IMR-90 (cell line): ENCODE data around the gene FAM53B. TPM values are rescaled to one million over a fixed set of nuclear protein-coding genes. Genes with fewer than 3 reads are reported as not detected.

Experiments used
- ATAC-seq: fragments of 200-7000 bp; cut with Tn5 transposase; 2 replicates; pipeline ENCODE4 v1.9.1; 2020; ENCODE audit warnings: low read depth, mild to moderate bottlenecking, moderate library complexity
- BruUV-seq: library from RNA; stranded (reverse); fragments of 400-500 nt; replicated peaks from 2 replicates; lab custom pipeline; 2021; lab: Mats Ljungman, UMichigan
- CTCF ChIA-PET: fragments of 300-600 bp; formaldehyde crosslinking; extraction: SDS; loops from one replicate; lab custom pipeline; 2021; ENCODE audit warnings: antibody characterized with exemption; lab: Yijun Ruan, JAX
- POLR2A ChIA-PET: fragments of 300-600 bp; sonication (Branson Sonifier 250); formaldehyde crosslinking; loops from one replicate; lab custom pipeline; 2022; ENCODE audit warnings: antibody characterized with exemption; ENCODE audit not compliant: unreplicated experiment; lab: Charles Lee
- DNase-seq: peaks from one replicate; pipeline ENCODE4 v3.0.0; 2013
- H2AFZ ChIP-seq: replicated peaks from 2 replicates; pipeline ENCODE3; 2013; ENCODE audit warnings: low read length, mild to moderate bottlenecking; ENCODE audit not compliant: poor library complexity
- H2AK5ac ChIP-seq: 2 replicates; pipeline ENCODE4 v1.6.1; 2013; ENCODE audit warnings: low read depth, low read length, inconsistent platforms
- H2AK9ac ChIP-seq: replicated peaks from 2 replicates; pipeline ENCODE3; 2013; ENCODE audit warnings: mild to moderate bottlenecking, low read depth, low read length, moderate library complexity; ENCODE audit not compliant: poor library complexity
- H2BK120ac ChIP-seq: 2 replicates; pipeline ENCODE4 v1.6.1; 2013; ENCODE audit warnings: low read depth, low read length, inconsistent platforms
- H2BK15ac ChIP-seq: 3 replicates; pipeline ENCODE4 v1.6.1; 2013; ENCODE audit warnings: low read depth, low read length, inconsistent platforms
- H2BK20ac ChIP-seq: 2 replicates; pipeline ENCODE4 v1.6.1; 2013; ENCODE audit warnings: low read depth, mild to moderate bottlenecking, inconsistent platforms, low read length, moderate library complexity
- H2BK5ac ChIP-seq: 2 replicates; pipeline ENCODE4 v1.6.1; 2013; ENCODE audit warnings: mild to moderate bottlenecking, low read depth, low read length, inconsistent platforms; ENCODE audit not compliant: poor library complexity, severe bottlenecking
- H3K14ac ChIP-seq: replicated peaks from 2 replicates; pipeline ENCODE4 v1.6.1; 2013; ENCODE audit warnings: low read depth, low read length, inconsistent platforms
- H3K18ac ChIP-seq: 2 replicates; pipeline ENCODE4 v1.6.1; 2013; ENCODE audit warnings: low read depth, low read length, control low read depth
- H3K23ac ChIP-seq: 2 replicates; pipeline ENCODE4 v1.6.1; 2013; ENCODE audit warnings: low read depth, low read length, inconsistent platforms
- H3K27ac ChIP-seq: 2 replicates; pipeline ENCODE4 v1.5.1; 2013; ENCODE audit warnings: mild to moderate bottlenecking, control low read depth, low read length; ENCODE audit not compliant: insufficient read depth
- H3K27me3 ChIP-seq: 2 replicates; pipeline ENCODE4 v1.6.1; 2013; ENCODE audit warnings: low read length; ENCODE audit not compliant: control insufficient read depth, insufficient read depth
- H3K36me3 ChIP-seq: 2 replicates; pipeline ENCODE4 v1.6.1; 2013; ENCODE audit warnings: low read length, mixed read lengths; ENCODE audit not compliant: control insufficient read depth, insufficient read depth
- H3K4ac ChIP-seq: 2 replicates; pipeline ENCODE4 v1.6.1; 2013; ENCODE audit warnings: low read depth, low read length, inconsistent platforms
- H3K4me1 ChIP-seq: 2 replicates; pipeline ENCODE4 v1.6.1; 2013; ENCODE audit warnings: low read length, mixed read lengths; ENCODE audit not compliant: control insufficient read depth, insufficient read depth
- H3K4me2 ChIP-seq: 2 replicates; pipeline ENCODE4 v1.6.1; 2013; ENCODE audit warnings: low read depth, mild to moderate bottlenecking, control low read depth, low read length, moderate library complexity
- H3K4me3 ChIP-seq: 2 replicates; pipeline ENCODE4 v1.5.1; 2013; ENCODE audit warnings: low read depth, mild to moderate bottlenecking, control low read depth, low read length, moderate library complexity; ENCODE audit not compliant: insufficient read depth
- H3K56ac ChIP-seq: 2 replicates; pipeline ENCODE4 v1.6.1; 2013; ENCODE audit warnings: low read length, inconsistent platforms; ENCODE audit not compliant: insufficient read depth; ENCODE audit errors: extremely low read depth
- H3K79me1 ChIP-seq, 2 experiments: 2 replicates each; pipeline ENCODE4 v1.6.1; 2013; ENCODE audit warnings: low read length in 2 of 2, inconsistent platforms in 1 of 2, low read depth in 1 of 2
- H3K9ac ChIP-seq: 2 replicates; pipeline ENCODE4 v1.6.1; 2013; ENCODE audit warnings: low read depth, low read length, control low read depth
- H3K9me1 ChIP-seq: 2 replicates; pipeline ENCODE4 v1.6.1; 2013; ENCODE audit warnings: low read length, inconsistent platforms; ENCODE audit not compliant: insufficient read depth
- H3K9me3 ChIP-seq: 2 replicates; pipeline ENCODE4 v1.6.1; 2013; ENCODE audit warnings: low read length; ENCODE audit not compliant: control insufficient read depth, insufficient read depth
- H4K20me1 ChIP-seq: 2 replicates; pipeline ENCODE4 v1.6.1; 2013; ENCODE audit warnings: low read length, inconsistent platforms; ENCODE audit not compliant: insufficient read depth
- H4K5ac ChIP-seq: 2 replicates; pipeline ENCODE4 v1.6.1; 2013; ENCODE audit warnings: mild to moderate bottlenecking, low read depth, low read length, control low read depth
- H4K8ac ChIP-seq, 2 experiments: 2 replicates each; pipeline ENCODE4 v1.6.1; 2013; ENCODE audit warnings: low read depth in 2 of 2, low read length in 2 of 2, control low read depth in 1 of 2, inconsistent platforms in 1 of 2
- H4K91ac ChIP-seq: 2 replicates; pipeline ENCODE4 v1.6.1; 2013; ENCODE audit warnings: low read depth, low read length, inconsistent platforms; ENCODE audit not compliant: insufficient read depth
- CHD1 ChIP-seq: IDR thresholded peaks from 2 replicates; pipeline ENCODE4 v1.6.1; 2012; ENCODE audit warnings: low read depth, low read length, improper control_type of control experiment
- CTCF ChIP-seq: conservative IDR thresholded peaks from 2 replicates; pipeline ENCODE4 v1.5.1; 2012; ENCODE audit warnings: mild to moderate bottlenecking, low read depth, low read length, improper control_type of control experiment
- MXI1 ChIP-seq: IDR thresholded peaks from 2 replicates; pipeline ENCODE4 v1.6.1; 2012; ENCODE audit warnings: low read depth, mild to moderate bottlenecking, low read length, moderate library complexity, borderline replicate concordance
- RFX5 ChIP-seq: IDR thresholded peaks from 2 replicates; pipeline ENCODE4 v1.8.0; 2012; ENCODE audit warnings: low read depth, mild to moderate bottlenecking, low read length, moderate library complexity
- WGBS, 2 experiments: methylation state at CpG; one replicate each; pipeline versions ENCODE4 v1.1.5 to v1.1.7; 2013; ENCODE audit warnings: missing lambda C conversion rate in 2 of 2; ENCODE audit not compliant: insufficient read length in 1 of 2; ENCODE audit errors: extremely low coverage in 2 of 2; 5-methylcytosine and 5-hydroxymethylcytosine counted together
- dilution Hi-C: fragments of 300-500 bp; cut with HindIII; formaldehyde crosslinking; loops from one replicate; pipeline ENCODE4 v1.14.3; 2018; ENCODE audit warnings: low sequenced_read_pairs; ENCODE audit not compliant: unreplicated experiment
- in situ Hi-C: fragments of 300-500 bp; cut with MboI; formaldehyde crosslinking; loops from 3 replicates; pipeline ENCODE4 v1.14.3; 2019; ENCODE audit warnings: low sequenced_read_pairs, inconsistent platforms, mixed read lengths
- intact Hi-C: fragments of 100-400 bp; cut with micrococcal nuclease; formaldehyde crosslinking; loops from 2 replicates; pipeline ENCODE4 v1.10.0; 2022
- polyA plus RNA-seq, 3 experiments: library from polyadenylated mRNA; depleted of rRNA; stranded (reverse); fragments of >200 nt; gene quantifications; 2 replicates each; pipeline ENCODE4 v1.2.3, GENCODE V29; 2012; ENCODE audit warnings: low replicate concordance in 1 of 3
- total RNA-seq: library from RNA; depleted of rRNA; stranded (reverse); fragments of >200 nt; gene quantifications from 2 replicates; pipeline ENCODE4 v1.2.3, GENCODE V29; 2012

FAM53B gene
- total and polyA plus RNA-seq, 2 of the 4 experiments (the other 2 are of a cell fraction) = 3.8 to 5.7 TPM

GRCh38 chr10:124741281-124741921 is 2.8 kb downstream of the FAM53B start (continued):
- no peak for TF ChIP-seq CHD1

- ATAC-seq (no peak), DNase-seq (peak; percentile 41)
- Histone ChIP-seq H3K4me3 (no peak overlapping the region), H3K9me1 (no peaks in the 10 kb centered on the region; the same call in 1 of the 2 replicates), H3K9ac (no peak overlapping the region), H3K27ac (peak overlapping the region; percentile 41; the same call in 1 of the 2 replicates), H4K91ac (no peak overlapping the region), H2BK15ac (no peak overlapping the region), H2BK120ac (no peak overlapping the region; the same call in 1 of the 2 replicates), H3K18ac (no peak overlapping the region; the same call in 1 of the 2 replicates), H2AK9ac (peak overlapping the region; percentile 55), H3K4ac (peak overlapping the region; percentile 32; the same call in 1 of the 2 replicates), H3K79me1 (peaks cover 3 to 44% of the 10 kb centered on the region in 2 experiments), H3K14ac (peak overlapping the region; percentile 23; the same call in 1 of the 2 replicates), H3K9me3 (no peaks in the 10 kb centered on the region), H3K27me3 (no peaks in the 10 kb centered on the region), H4K8ac (no peak overlapping the region), H2BK5ac (no peak overlapping the region), H4K20me1 (peaks cover 21% of the 10 kb centered on the region), H3K4me1 (peaks cover 21% of the 10 kb centered on the region), H4K5ac (no peak overlapping the region), H3K36me3 (no peaks in the 10 kb centered on the region), H3K4me2 (peak overlapping the region; percentile 61), H3K56ac (no peak overlapping the region), H2AK5ac (no peak overlapping the region), H3K23ac (peak overlapping the region; percentile 78), H2AFZ (peak overlapping the region; percentile 62), H2BK20ac (no peak overlapping the region)
- ChIA-PET CTCF (interaction anchor here (1.3 to 2.4 kb wide), 7 partner anchors 18 to 211 kb away, joined by 3 to 12 read pairs (median 4); no protein-coding TSS in a partner anchor), POLR2A (no interaction called here)
- TF ChIP-seq CTCF (no peak), MXI1 (peak; percentile 77; the same call in 1 of the 2 replicates), RFX5 (no peak)
- WGBS, 2 experiments = 14% methylated on average over 7 of the region's 18 CpGs; no CpG with 5 or more reads in 1 of the 2 experiments
- dilution Hi-C loops = no loop called here
- BruUV-seq = no TSS peak
- in situ Hi-C loops = loop anchor here (5.0 kb wide), 1 partner anchor 203 kb away; no protein-coding TSS in a partner anchor
- intact Hi-C loops = loop anchor here (1.0 to 5.0 kb wide), 7 partner anchors 38 to 748 kb away; partner anchors contain the start of gene OAT
These were observed 3.6 kb downstream of the FAM53B start for GRCh38 chr10:124740369-124741280.
